GM18507 (cell line): ENCODE measurements around the gene SPDYE11.
"Not testable (repeated sequence)": the region's sequence is repeated elsewhere in the genome, so short reads cannot be mapped to it uniquely, and the experiment has no call there.

Experiments used
- DNase-seq: peaks from one replicate; pipeline ENCODE4 v3.0.0; 2011; ENCODE audit warnings: low read depth; ENCODE audit not compliant: insufficient read length; ENCODE audit errors: extremely low spot score
- FAIRE-seq: peaks from 2 replicates; lab custom pipeline; 2011; peaks lifted over from hg19 to GRCh38; lab: Jason Lieb, UNC

The SPDYE11 gene

GRCh38 chr7:73057811-73058210 lies at the start of gene SPDYE11:
SPDYE11 (minus strand) TSS chr7:73057911; CDS start chr7:73056111, 1,800 bp downstream.
- DNase-seq, FAIRE-seq: not testable (repeated sequence)

- FAIRE-seq, DNase-seq: not testable (repeated sequence)
Observed at GRCh38 chr7:73085938-73086337, 28.2 kb upstream of the SPDYE11 start, which contains the start of gene SPDYE9. SPDYE9 (minus strand) TSS chr7:73086038; CDS start chr7:73084238, 1,800 bp downstream.

GRCh38 chr7:73029666-73030065 lies 28.0 kb downstream of the SPDYE11 start, which contains the start of gene SPDYE8:
SPDYE8 (minus strand) TSS chr7:73029766; CDS start chr7:73027966, 1,800 bp downstream.
- DNase-seq, FAIRE-seq: not testable (repeated sequence)

GRCh38 chr7:73006491-73006890 lies 51.2 kb downstream of the SPDYE11 start:
- not testable (repeated sequence) for FAIRE-seq, DNase-seq

- DNase-seq, FAIRE-seq: not testable (repeated sequence)
Observed at GRCh38 chr7:73005693-73006447, 51.8 kb downstream of the SPDYE11 start.

GRCh38 chr7:73005356-73005692 lies 52.4 kb downstream of the SPDYE11 start:
- FAIRE-seq, DNase-seq: not testable (repeated sequence)

- DNase-seq, FAIRE-seq: not testable (repeated sequence)
Observed at GRCh38 chr7:72997887-72998468, 59.7 kb downstream of the SPDYE11 start.
